Right lung (tissue), 10 donors: ENCODE results near the gene MGAT4A. TPM values are rescaled to one million over a fixed set of nuclear protein-coding genes. Genes with fewer than 3 reads are reported as not detected.
A peak's percentile ranks its signal among the peaks of the same experiment; 100 is the strongest.

Experiments used
- DNase-seq, 2 donors: peaks; one replicate each; pipeline ENCODE4 v3.0.0-alpha.2; 2013
- long read RNA-seq, 8 donors: transcript quantifications; one replicate each; lab custom pipeline, GENCODE V29; 2026
- polyA plus RNA-seq, 5 donors: library from polyadenylated mRNA; unstranded; fragments of 120-200 nt; gene quantifications; one replicate each; pipeline versions ENCODE4 v1.2.1 to v1.2.3, GENCODE V29; 2013; ENCODE audit warnings: inconsistent platforms in 1 of 5, low replicate concordance in 1 of 5; ENCODE audit not compliant: insufficient read length in 5 of 5, insufficient read depth in 1 of 5

The MGAT4A gene
- polyA plus RNA-seq, result 10 to 100 TPM; 11.5 to 21.5 (median 19.1) TPM
- long read RNA-seq, donor 1, full-length matches to known transcripts, result 4 of 4 reads
- long read RNA-seq, donor 1, partial matches to known transcripts, result 0 of 4 reads
- long read RNA-seq, donor 1, other reads (novel, unspliced or antisense), result 0 of 4 reads
- long read RNA-seq, donor 2, full-length matches to known transcripts, result 3 of 3 reads
- long read RNA-seq, donor 2, partial matches to known transcripts, result 0 of 3 reads
- long read RNA-seq, donor 2, other reads (novel, unspliced or antisense), result 0 of 3 reads
- long read RNA-seq, donor 3, full-length matches to known transcripts, result 2 of 2 reads
- long read RNA-seq, donor 3, partial matches to known transcripts, result 0 of 2 reads
- long read RNA-seq, donor 3, other reads (novel, unspliced or antisense), result 0 of 2 reads
- long read RNA-seq, donor 4, full-length matches to known transcripts, result 3 of 3 reads
- long read RNA-seq, donor 4, partial matches to known transcripts, result 0 of 3 reads
- long read RNA-seq, donor 4, other reads (novel, unspliced or antisense), result 0 of 3 reads
- long read RNA-seq, donor 5, full-length matches to known transcripts, result 3 of 3 reads
- long read RNA-seq, donor 5, partial matches to known transcripts, result 0 of 3 reads
- long read RNA-seq, donor 5, other reads (novel, unspliced or antisense), result 0 of 3 reads
- long read RNA-seq, donor 6, full-length matches to known transcripts, result 3 of 3 reads
- long read RNA-seq, donor 6, partial matches to known transcripts, result 0 of 3 reads
- long read RNA-seq, donor 6, other reads (novel, unspliced or antisense), result 0 of 3 reads
- long read RNA-seq, donor 7, result 0 reads
- long read RNA-seq, donor 8, full-length matches to known transcripts, result 1 of 1 reads
- long read RNA-seq, donor 8, partial matches to known transcripts, result 0 of 1 reads
- long read RNA-seq, donor 8, other reads (novel, unspliced or antisense), result 0 of 1 reads

DNA sequence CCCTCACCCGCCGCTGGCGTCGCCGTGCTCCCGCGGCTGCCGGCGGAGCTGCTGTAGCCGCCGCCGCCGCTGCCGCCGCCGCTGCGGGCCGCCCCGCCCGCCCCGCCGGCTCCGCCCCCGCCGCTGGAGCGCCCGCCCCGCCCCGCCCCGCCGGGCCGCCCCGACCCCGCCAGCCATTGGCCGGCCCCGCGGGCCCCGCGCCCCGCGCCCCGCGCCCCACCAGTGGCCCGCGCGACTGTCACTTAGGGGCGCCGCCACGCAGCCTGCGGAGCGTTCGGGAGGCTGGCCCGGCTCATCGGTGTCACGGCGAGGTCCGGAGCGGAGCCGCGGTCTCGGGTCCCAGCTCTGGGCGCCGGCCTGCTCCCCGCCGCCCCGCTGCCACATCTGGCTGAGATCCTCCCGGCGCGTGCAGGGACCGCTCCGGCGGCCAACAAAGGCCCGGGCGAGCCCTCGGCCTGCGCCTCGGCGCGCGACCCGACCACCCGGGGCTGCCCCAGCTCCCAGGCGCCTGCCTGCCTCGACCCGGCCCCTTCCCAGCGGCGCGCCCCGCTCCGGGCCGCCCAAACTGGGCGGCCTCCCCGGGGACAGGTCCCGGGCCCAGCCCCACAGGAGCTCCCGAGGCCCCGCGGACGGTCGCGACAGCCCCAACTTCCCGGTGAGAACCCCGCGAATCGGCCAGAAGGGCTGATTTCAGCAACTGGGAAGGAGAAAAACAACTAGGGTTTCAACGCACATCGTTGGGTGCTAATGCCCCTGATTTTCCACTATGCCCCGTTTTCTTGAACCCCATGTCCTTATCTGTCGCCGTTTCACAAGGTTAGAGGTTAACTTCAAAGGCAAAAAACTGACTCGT is at the start of gene MGAT4A:
Gene MGAT4A, minus strand, starts transcription at position 92 of the 853 bp plus-strand sequence. CDS start 4,800 bp downstream, outside the sequence.
- peak; percentile 51 to 60 for DNase-seq

DNA sequence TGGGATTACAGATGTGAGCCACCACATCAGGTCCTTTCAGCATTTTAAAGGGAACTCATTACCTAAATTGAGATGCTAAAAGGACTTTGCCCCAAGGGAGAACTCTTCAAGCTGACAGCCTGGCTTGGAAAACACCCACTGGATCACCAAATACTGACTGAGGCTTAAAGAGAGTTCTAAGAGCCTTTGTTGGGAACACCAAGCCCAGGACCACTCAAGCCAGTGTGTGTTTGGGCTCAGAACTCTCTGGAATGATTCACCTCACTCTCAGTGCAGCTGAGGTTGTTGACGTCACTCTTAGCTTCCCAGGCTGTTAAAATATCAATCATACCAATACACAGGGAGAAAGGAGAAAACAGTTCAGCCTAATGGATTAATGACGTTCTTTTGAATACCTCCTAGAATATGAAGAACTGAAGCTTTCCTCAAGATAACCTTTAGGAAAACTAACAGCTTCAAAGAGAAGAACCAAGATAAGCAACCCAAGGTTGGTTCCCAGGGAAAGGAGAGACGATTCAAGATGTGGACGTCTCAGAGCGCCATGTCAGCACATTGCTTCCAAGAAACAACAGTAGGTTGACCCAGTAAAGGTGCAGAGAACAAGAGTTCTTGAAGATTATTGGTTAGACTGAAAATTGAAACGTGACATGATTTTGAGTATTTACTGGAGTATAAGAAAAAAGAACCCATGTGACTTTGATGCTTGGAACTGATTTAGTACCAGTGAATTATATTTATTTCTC is 48.0 kb upstream of the MGAT4A start:
- DNase-seq, result no peak

DNA sequence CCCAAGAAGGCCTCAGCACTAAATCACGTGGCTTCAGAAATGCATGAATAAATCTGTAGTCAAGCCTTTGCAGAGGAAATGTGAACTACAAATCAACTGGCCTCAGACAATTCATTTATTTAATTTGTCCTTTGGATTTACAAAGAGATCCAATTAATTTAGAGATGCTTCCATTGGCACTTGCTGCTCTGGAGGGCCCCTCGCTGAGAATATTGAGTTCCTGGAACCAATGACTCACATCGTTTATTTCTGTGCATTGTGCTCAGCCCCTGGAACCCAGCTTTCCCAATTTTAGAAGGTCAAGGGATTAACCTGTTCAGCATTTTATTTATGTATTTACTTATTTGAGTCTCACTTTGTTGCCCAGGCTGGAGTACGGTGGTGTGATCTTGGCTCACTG is 47.2 kb upstream of the MGAT4A start:
- no peak for DNase-seq

DNA sequence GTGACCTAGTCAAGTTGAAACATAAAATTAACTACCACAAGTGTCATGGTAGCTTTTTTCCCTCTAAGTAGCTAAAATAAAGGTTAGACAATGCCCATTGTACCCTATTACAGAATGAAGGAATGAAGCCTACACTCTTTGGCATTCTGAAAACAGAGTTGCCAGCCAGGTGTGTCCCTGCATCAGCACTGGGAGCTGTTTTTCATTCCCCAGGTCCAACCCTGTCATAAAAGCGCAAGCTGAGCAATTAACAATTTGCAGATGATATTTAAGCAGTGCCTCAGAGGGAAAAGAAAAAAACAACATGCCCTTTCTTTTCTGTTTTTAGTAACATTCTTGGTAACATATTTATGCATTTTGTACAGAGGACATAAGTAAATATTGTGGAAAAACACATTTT is 46.8 kb upstream of the MGAT4A start:
- DNase-seq, result no peak

DNA sequence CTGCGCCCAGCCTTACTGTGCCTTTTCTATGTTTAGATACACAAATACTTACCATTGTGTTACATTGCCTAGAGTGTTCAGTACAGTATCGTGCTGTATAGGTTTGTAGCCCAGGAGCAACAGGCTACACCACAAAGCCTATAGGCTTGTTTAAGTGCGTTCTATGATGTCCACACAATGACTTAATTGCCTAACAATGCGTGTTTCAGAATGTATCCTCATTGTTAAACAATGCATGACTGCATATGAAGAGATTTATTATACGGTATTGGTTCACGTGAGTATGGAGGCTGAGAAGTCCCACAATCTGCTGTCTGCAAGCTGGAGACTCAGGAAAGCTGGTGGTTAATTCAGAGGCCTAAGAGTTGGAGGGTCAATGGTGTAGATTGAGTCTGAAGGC is 46.1 kb upstream of the MGAT4A start:
- no peak for DNase-seq

DNA sequence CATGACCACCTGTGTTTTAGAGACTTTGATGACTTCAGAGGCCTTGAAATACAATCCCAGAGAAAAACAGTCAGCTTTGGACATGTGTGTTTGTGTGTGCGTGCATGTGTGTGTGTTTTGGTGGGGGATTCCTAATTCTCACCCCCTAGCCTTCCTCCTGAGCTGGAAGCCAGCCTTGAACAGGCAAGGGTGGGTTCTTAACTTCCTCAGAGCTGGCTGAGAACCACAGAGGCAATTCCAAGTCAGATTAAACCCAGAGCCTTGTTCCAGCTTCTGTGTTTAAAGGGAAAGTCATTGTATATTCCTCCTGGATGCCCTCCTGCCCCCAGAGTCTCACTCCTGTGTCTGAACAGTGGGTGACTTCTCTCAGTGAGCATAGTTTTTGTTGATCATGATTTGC is 45.2 kb upstream of the MGAT4A start:
- no peak for DNase-seq

DNA sequence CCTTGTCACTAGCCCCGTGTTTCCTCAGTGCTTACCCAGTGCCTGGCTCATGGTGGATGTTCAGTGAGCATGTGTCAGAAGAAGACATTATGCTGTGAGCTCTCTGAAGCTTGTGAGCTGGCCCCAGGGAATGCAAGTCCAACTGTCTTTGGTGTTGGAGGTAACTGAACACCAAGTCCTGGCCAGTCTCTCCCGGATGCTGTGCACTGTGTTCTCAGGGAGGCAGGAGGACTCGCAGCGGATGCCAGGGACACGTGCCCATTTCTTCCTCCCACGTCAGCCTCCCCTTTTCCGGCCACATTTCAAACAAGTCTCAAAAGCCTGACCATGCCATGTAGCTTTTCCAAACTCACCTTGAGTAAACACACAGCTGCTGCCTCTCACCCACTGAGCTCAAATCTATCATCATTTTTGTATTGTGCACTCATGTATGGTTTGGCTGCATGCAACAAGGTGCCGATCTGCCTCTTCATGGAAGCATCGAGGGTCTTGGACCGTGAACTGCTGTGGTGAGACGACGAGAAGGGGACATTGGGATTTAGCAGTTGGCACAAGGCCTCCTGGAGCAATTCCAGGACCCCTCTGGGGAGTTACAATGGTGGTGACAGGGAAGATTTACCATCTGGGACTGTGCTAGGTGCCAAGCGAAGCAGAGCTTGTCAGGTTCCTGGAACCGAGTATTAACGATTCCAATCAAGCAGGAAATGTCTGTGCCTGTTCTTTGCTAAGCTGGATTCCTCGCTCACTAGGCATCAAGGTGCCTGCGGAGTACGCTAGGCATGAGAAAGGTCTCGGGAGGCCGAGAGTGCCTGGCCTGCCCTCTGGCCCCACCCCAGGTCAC is 44.4 kb upstream of the MGAT4A start:
- no peak for DNase-seq

- DNase-seq, result no peak
Measured at GRCh38 chr2:98773907-98774306, 43.0 kb upstream of the MGAT4A start.

GRCh38 chr2:98773169-98773568 is 42.2 kb upstream of the MGAT4A start:
- no peak for DNase-seq

DNA sequence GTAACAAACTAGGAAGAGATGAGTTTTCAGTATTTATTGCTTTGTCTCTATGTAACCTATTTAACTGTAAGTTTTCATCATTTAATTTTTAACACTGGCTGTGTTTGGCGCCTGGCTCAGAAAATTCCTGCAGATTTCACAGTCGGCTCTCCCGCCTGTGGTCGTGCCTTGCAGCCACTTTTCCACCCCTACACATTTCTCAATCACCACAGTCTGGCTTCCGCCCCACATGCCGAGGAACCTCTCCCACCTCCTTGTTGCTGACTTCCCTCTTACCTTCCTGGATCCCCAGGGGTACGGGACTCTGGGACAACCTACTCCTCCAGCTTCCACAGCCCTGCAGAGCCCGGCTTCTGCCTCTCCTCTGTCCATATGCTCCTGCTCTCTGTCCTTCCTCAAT is 41.6 kb upstream of the MGAT4A start:
- no peak for DNase-seq

DNA sequence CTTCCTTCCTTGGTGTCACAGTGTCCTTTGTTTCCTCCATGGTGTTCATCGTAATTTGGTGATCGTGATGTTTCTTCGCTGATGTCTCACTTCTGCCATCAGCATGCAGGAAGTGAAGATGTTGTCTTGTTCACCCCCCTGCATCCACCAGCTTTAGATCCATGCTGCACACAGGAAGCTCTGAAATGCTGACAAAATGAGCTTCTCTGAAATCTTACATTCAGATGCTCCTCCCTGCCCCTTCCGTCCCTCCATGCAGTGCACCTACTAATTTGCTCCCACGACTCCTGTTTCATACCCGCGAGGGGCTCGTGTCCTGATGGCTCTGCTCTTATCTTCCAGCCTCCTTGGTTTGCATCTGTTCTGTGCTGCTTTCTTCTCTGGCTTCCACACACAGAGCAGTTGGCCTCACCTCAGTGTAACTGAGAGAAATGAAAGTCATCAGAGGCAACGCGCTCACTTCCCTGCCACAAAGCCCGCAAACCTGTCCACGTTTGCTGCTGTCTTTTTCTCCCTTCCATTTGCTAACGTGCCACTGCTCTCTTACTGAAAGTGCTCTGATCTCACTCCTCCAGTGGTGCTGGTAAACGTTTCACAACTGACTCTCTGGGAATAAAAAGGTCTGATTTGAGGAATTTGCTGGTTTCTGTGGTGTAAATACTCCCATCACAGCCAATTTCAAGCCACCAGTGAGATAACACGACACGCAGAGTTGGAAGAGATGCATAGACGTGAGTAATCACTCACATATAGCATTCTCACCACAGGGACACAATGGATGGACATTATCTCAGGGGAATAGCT is 41.0 kb upstream of the MGAT4A start:
- no peak for DNase-seq

DNA sequence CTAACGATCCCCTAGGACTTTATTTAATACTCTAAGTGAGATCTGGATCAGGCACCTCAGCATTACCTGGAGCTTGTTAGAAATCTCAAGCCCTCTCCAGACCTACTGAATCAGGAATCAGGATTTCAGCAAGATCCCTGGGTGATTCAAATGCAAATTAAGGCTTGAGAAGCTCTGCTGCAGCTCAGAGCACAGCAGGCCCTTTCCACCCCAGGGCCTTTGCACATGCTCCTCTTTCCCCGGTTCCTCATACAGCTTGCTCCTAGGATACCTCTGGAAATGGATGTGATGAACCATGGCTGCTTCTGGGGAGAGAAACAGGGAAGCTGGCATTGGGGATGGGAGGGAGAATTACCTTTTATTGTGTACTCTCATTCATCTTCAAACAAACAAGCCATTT is 40.3 kb upstream of the MGAT4A start:
- no peak for DNase-seq

GRCh38 chr2:98769784-98770183 is 38.9 kb upstream of the MGAT4A start:
- no peak for DNase-seq

DNA sequence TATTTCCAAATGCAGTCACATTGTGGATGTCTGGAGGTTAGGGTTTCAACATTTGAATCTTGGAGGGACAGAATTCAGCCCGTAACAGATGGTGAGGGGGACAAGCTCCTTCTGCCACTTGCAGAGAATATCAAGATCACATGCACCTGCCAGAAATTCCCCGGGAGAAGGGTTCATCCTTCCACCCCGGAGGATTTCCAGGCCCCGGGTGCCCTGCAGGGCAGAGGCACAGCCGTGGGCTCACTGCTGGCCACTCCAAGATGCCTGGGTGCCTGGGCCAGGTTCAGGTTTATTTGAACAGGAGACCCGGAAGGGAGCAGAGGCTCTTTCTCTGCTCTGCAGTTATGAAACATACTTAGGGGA is 38.2 kb upstream of the MGAT4A start:
- no peak for DNase-seq

DNA sequence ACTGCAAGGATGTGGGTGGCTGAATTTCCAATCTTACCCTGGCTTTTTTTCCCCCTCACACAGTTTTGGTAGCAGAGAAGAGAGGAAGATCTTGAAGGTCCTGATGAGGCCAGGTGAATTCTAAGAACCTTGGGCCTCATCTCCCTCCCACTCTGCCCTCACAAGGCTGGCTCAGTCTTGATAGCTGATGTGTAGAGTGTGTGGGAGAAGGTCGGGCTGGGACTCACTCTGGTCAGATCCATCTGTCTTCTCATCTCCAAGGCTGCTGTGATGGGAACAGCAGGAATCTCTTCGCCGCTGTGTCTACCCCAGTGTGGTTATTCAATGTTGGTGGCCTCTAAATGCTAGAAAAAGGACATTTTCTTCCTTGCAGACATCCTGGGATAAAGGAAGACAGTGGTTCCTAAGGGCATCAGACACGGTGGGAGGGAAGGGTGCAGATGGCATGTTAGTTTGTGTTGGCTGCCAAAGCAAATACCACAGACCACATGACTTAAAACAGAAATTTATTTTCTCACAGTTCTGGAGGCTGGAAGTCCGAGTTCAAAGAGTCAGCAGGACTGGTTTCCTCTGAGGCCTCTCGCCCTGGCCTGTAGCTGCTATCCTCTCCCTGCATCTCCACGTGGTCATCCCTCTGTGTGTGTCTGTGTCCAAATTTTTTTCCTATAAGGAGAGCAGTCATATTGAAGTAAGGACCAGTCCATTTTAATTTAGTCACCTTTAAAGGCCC is 37.6 kb upstream of the MGAT4A start:
- DNase-seq, result no peak

- DNase-seq, result no peak
Measured at GRCh38 chr2:98764499-98764898, 33.6 kb upstream of the MGAT4A start.

- no peak for DNase-seq
Measured at GRCh38 chr2:98763209-98763951, 32.4 kb upstream of the MGAT4A start.

DNA sequence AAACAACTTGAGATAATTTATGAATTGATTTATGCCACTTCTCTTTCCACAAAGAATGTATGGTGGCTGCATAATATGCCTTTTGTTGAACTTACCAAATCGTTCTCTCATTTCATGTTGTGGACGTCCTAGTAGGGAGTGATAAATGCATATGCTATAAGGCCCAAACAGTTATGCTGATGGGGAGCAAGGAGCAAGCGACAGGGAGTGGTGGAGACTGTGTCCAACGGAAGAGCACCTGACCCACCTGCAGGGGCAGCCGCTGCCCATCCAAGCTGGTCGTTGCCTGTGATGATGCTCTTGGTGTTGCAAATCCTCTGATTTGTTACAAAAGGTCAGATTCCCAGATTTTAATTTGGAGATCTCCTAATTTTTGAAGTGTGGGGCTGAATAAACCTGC is 31.0 kb upstream of the MGAT4A start:
- no peak for DNase-seq
